ENCODE data around the gene CALR3. TPM values are rescaled to one million over a fixed set of nuclear protein-coding genes. Genes with fewer than 3 reads are reported as not detected.

The CALR3 gene
- total and polyA plus RNA-seq, 2 of the 8 experiments (the other 6 are each of a cell fraction or from before 2014, with no cell fraction given) = 0.11 to 0.32 TPM

- Histone ChIP-seq H2BK120ac (replicated peaks; ENCODE audit: low read depth, low read length) (no peak overlapping the region), H3K4me1 (replicated peaks in 1 of 4; ENCODE audit: control insufficient read depth in 3 of 4, insufficient read depth in 4 of 4, low read length in 3 of 4) (peaks cover 0 to 11% (median 3%) of the 10 kb centered on the region in 4 experiments; a peak in 4 of 7 replicates), H4K8ac (ENCODE audit: extremely low read depth, insufficient read depth, low read length) (0 out of 2 replicates have a peak overlapping the region, but pooled peaks have one; percentile 7), H3K23me2 (ENCODE audit: low read depth, low read length) (no peaks in the 10 kb centered on the region), H3K18ac (ENCODE audit: extremely low read depth, low read length) (no peak overlapping the region), H2BK20ac (ENCODE audit: low read length) (no peak overlapping the region), H3K23ac (ENCODE audit: insufficient read length) (no peak overlapping the region), H3K27ac (ENCODE audit: low read depth, low read length) (no peak overlapping the region), H3K4ac (replicated peaks; ENCODE audit: insufficient read length, low read depth, low read length) (no peak overlapping the region), H3K9me3 (ENCODE audit: insufficient read depth in 2 of 2, low read depth in 1 of 2, low read length in 1 of 2) (no peaks in the 10 kb centered on the region), H3K36me3 (ENCODE audit: control insufficient read depth in 2 of 4, insufficient read depth in 4 of 4, low read length in 3 of 4) (peaks cover 0 to 7% (median 3%) of the 10 kb centered on the region in 4 experiments; a peak in 5 of 8 replicates), H3K14ac (ENCODE audit: insufficient read length) (no peak overlapping the region), H3K56ac (replicated peaks; ENCODE audit: insufficient read length, low read depth, low read length) (no peak overlapping the region), H3K27me3 (replicated peaks in 1 of 4; ENCODE audit: control insufficient read depth in 3 of 4, extremely low read depth in 1 of 4, insufficient read depth in 3 of 4, low read length in 3 of 4) (no peaks in the 10 kb centered on the region), H2AK5ac (ENCODE audit: low read depth, low read length) (no peak overlapping the region), H2AFZ (ENCODE audit: low read length) (no peak overlapping the region), H3K9ac (replicated peaks in 1 of 4; ENCODE audit: extremely low read depth in 1 of 4, low read depth in 3 of 4, low read length in 3 of 4) (no peak overlapping the region), H3K4me3 (ENCODE audit: extremely low read depth in 1 of 4, insufficient read depth in 2 of 4, low read depth in 3 of 4, low read length in 4 of 4) (no peak overlapping the region), H4K5ac (ENCODE audit: insufficient read length, low read depth, low read length) (no peak overlapping the region), H2BK5ac (ENCODE audit: low read depth, low read length) (0 out of 2 replicates have a peak overlapping the region, but pooled peaks have one; percentile 16), H3K79me1 (ENCODE audit: low read depth, low read length) (peaks cover 26% of the 10 kb centered on the region), H4K91ac (replicated peaks; ENCODE audit: insufficient read length, low read length) (no peak overlapping the region), H3K4me2 (ENCODE audit: insufficient read depth in 1 of 2, low read depth in 2 of 2, low read length in 2 of 2) (no peak overlapping the region), H3K79me2 (ENCODE audit: control insufficient read depth in 1 of 2, insufficient read depth in 2 of 2, low read length in 2 of 2) (peaks cover 6 to 43% of the 10 kb centered on the region in 2 experiments; a peak in 3 of 4 replicates), H4K20me1 (replicated peaks in 1 of 2; ENCODE audit: control insufficient read depth in 1 of 2, insufficient read depth in 2 of 2, low read length in 2 of 2) (peaks cover 15 to 29% of the 10 kb centered on the region in 2 experiments), H2BK15ac (ENCODE audit: low read length) (no peak overlapping the region), H2BK12ac (ENCODE audit: low read depth, low read length) (peak overlapping the region; percentile 31; the same call in 1 of the 2 replicates)
- DNase-seq (ENCODE audit: low read depth in 1 of 2, low spot score in 2 of 2) (no peak), FAIRE-seq (no peak)
- CTCF ChIA-PET (ENCODE audit: partially characterized antibody) = interaction anchor here (0.7 to 6.6 kb wide), 27 partner anchors 10 to 121 kb away, joined by 3 to 67 read pairs (median 5); partner anchors contain the start of gene EPS15L1
- WGBS, 2 experiments (ENCODE audit: extremely low coverage in 1 of 2, insufficient coverage in 1 of 2, insufficient read length in 1 of 2, insufficient replicate concordance in 2 of 2, low coverage in 1 of 2, low lambda C conversion rate in 2 of 2, missing lambda C conversion rate in 1 of 2) = 92% methylated on average over 19 of the region's 19 CpGs; no CpG with 5 or more reads in 1 of the 2 experiments
- POLR2A ChIA-PET (ENCODE audit: partially characterized antibody) = interaction anchor here (0.6 to 3.1 kb wide), 5 partner anchors 10 to 205 kb away, joined by 3 to 10 read pairs (median 3); no protein-coding TSS in a partner anchor
- no peak for TF ChIP-seq TBP (IDR thresholded peaks at IDR 0.05; ENCODE audit: low read depth, low read length)
- no peak for TF ChIP-seq CBX5 (IDR thresholded peaks at IDR 0.05; ENCODE audit: low read depth, low read length)
- TF ChIP-seq KDM4A (IDR thresholded peaks at IDR 0.05; ENCODE audit: low read depth, low read length, severe bottlenecking) = no peak
- TF ChIP-seq BCL11A (IDR thresholded peaks at IDR 0.05; ENCODE audit: low read depth in 2 of 2, low read length in 2 of 2) = no peak
- no peak for TF ChIP-seq CTBP2 (IDR thresholded peaks at IDR 0.05; ENCODE audit: borderline replicate concordance, insufficient read depth, insufficient read length, low read length)
- TF ChIP-seq PHF8 (conservative IDR thresholded peaks at IDR 0.05; ENCODE audit: low read depth, low read length) = no peak
- no peak for TF ChIP-seq KDM1A (IDR thresholded peaks at IDR 0.05; ENCODE audit: borderline replicate concordance, low read length)
- TF ChIP-seq SP2 (IDR thresholded peaks at IDR 0.05; ENCODE audit: low read length) = no peak
- no peak for TF ChIP-seq ATF2 (IDR thresholded peaks at IDR 0.05; ENCODE audit: low read length)
Measured at GRCh38 chr19:16442386-16443276, 53.3 kb downstream of the CALR3 start.

Data from H1 (cell line).